A673 (cell line): Measurements from ENCODE around the gene CIT. TPM values are rescaled to one million over a fixed set of nuclear protein-coding genes. Genes with fewer than 3 reads are reported as not detected.

Experiments used
- BruUV-seq: library from RNA; stranded (reverse); fragments of 400-500 nt; replicated peaks from 2 replicates; lab custom pipeline; 2021; lab: Mats Ljungman, UMichigan
- CTCF ChIA-PET: fragments of 300-600 bp; sonication (Branson Sonifier 250); formaldehyde crosslinking; loops from one replicate; lab custom pipeline; 2022; ENCODE audit warnings: antibody characterized with exemption; lab: Charles Lee
- POLR2A ChIA-PET: fragments of 300-600 bp; sonication (Branson Sonifier 250); formaldehyde crosslinking; loops from one replicate; lab custom pipeline; 2022; ENCODE audit warnings: antibody characterized with exemption; ENCODE audit not compliant: low non-redundant PET; lab: Charles Lee
- DNase-seq: peaks from one replicate; pipeline ENCODE4 v3.0.0-alpha.2; 2015; ENCODE audit warnings: low spot score
- H3K27ac ChIP-seq: fragments of 200-600 bp; sonication (generic); 2 replicates; pipeline ENCODE4 v1.5.1; 2016; ENCODE audit warnings: mixed run types, low read depth, mild to moderate bottlenecking, mixed read lengths, antibody characterized with exemption, low read length; ENCODE audit not compliant: poor library complexity, severe bottlenecking
- H3K27me3 ChIP-seq: fragments of 200-600 bp; sonication (generic); replicated peaks from 2 replicates; pipeline ENCODE4 v1.6.1; 2017; ENCODE audit warnings: mixed run types, low read depth, mild to moderate bottlenecking, mixed read lengths, antibody characterized with exemption, low read length; ENCODE audit not compliant: insufficient read depth, poor library complexity
- H3K36me3 ChIP-seq: fragments of 200-600 bp; sonication (generic); 2 replicates; pipeline ENCODE4 v1.6.1; 2016; ENCODE audit warnings: mixed run types, mild to moderate bottlenecking, mixed read lengths, antibody characterized with exemption, low read length; ENCODE audit not compliant: insufficient read depth, poor library complexity, severe bottlenecking
- H3K4me1 ChIP-seq: fragments of 200-600 bp; sonication (generic); 2 replicates; pipeline ENCODE4 v1.6.1; 2017; ENCODE audit warnings: mixed run types, mild to moderate bottlenecking, mixed read lengths, antibody characterized with exemption, low read length; ENCODE audit not compliant: insufficient read depth, poor library complexity, severe bottlenecking
- H3K4me3 ChIP-seq: fragments of 200-600 bp; sonication (generic); 2 replicates; pipeline ENCODE4 v1.5.1; 2016; ENCODE audit warnings: low read depth, mixed run types, mild to moderate bottlenecking, mixed read lengths, low read length; ENCODE audit not compliant: poor library complexity, severe bottlenecking
- H3K9me3 ChIP-seq: fragments of 200-600 bp; sonication (generic); 2 replicates; pipeline ENCODE4 v1.6.1; 2016; ENCODE audit warnings: mixed run types, low read depth, mild to moderate bottlenecking, mixed read lengths, antibody characterized with exemption, low read length; ENCODE audit not compliant: poor library complexity, severe bottlenecking
- CTCF ChIP-seq: fragments of 300-800, 200-600 bp; sonication (generic); conservative IDR thresholded peaks from 2 replicates; pipeline ENCODE4 v1.5.1; 2017; ENCODE audit warnings: low read depth, mild to moderate bottlenecking, antibody characterized with exemption, low read length, moderate library complexity, mixed read lengths
- EZH2 ChIP-seq: fragments of 200-600 bp; sonication (generic); IDR thresholded peaks from 2 replicates; pipeline ENCODE4 v1.6.1; 2017; ENCODE audit warnings: borderline replicate concordance, low read depth, mild to moderate bottlenecking, mixed read lengths, antibody characterized with exemption, low read length; ENCODE audit not compliant: poor library complexity, severe bottlenecking
- intact Hi-C: fragments of 100-400 bp; cut with micrococcal nuclease; formaldehyde crosslinking; loops from one replicate; pipeline ENCODE4 v1.10.0; 2022; ENCODE audit not compliant: unreplicated experiment
- total RNA-seq: library from RNA; stranded (reverse); gene quantifications from 2 replicates; pipeline ENCODE4 v1.2.3, GENCODE V29; 2021

The CIT gene
- total RNA-seq, 1 experiment from 2014 or later: 62.4 TPM

GRCh38 chr12:119718141-119718540 is 159.0 kb downstream of the CIT start:
- ChIA-PET POLR2A (no interaction called here), CTCF (no interaction called here)
- TF ChIP-seq EZH2 (no peak), CTCF (no peak)
- no TSS peak for BruUV-seq
- Histone ChIP-seq H3K27ac (no peak overlapping the region), H3K9me3 (no peaks in the 10 kb centered on the region), H3K4me1 (no peaks in the 10 kb centered on the region), H3K36me3 (peaks cover 44% of the 10 kb centered on the region), H3K4me3 (no peak overlapping the region), H3K27me3 (no peaks in the 10 kb centered on the region)
- intact Hi-C loops: no loop called here
- DNase-seq: no peak

GRCh38 chr12:119715268-119715620 is 161.9 kb downstream of the CIT start:
- ChIA-PET CTCF (no interaction called here), POLR2A (no interaction called here)
- Histone ChIP-seq H3K27me3 (no peaks in the 10 kb centered on the region), H3K4me1 (no peaks in the 10 kb centered on the region), H3K27ac (no peak overlapping the region), H3K9me3 (no peaks in the 10 kb centered on the region), H3K36me3 (peaks cover 60% of the 10 kb centered on the region), H3K4me3 (no peak overlapping the region)
- TF ChIP-seq CTCF (no peak), EZH2 (no peak)
- no TSS peak for BruUV-seq
- DNase-seq: no peak
- intact Hi-C loops: no loop called here

GRCh38 chr12:119714614-119715267 is 162.4 kb downstream of the CIT start:
- Histone ChIP-seq H3K27me3 (no peaks in the 10 kb centered on the region), H3K36me3 (peaks cover 60% of the 10 kb centered on the region), H3K27ac (no peak overlapping the region), H3K4me1 (no peaks in the 10 kb centered on the region), H3K9me3 (no peaks in the 10 kb centered on the region), H3K4me3 (no peak overlapping the region)
- intact Hi-C loops: no loop called here
- POLR2A ChIA-PET: no interaction called here
- no peak for DNase-seq
- no peak for TF ChIP-seq EZH2
- no TSS peak for BruUV-seq
- CTCF ChIA-PET: no interaction called here

- TF ChIP-seq CTCF (no peak), EZH2 (no peak)
- intact Hi-C loops: no loop called here
- Histone ChIP-seq H3K36me3 (peaks cover 63% of the 10 kb centered on the region), H3K9me3 (no peaks in the 10 kb centered on the region), H3K27me3 (no peaks in the 10 kb centered on the region), H3K27ac (no peak overlapping the region), H3K4me1 (no peaks in the 10 kb centered on the region), H3K4me3 (no peak overlapping the region)
- ChIA-PET POLR2A (no interaction called here), CTCF (no interaction called here)
- BruUV-seq: no TSS peak
- DNase-seq: no peak
These were observed 163.5 kb downstream of the CIT start for GRCh38 chr12:119713551-119714031.
